Activated CD8-positive, alpha-beta memory T cell treated with anti-CD3 and anti-CD28 coated beads, Interleukin-2, amount 50 U/mL, for 1 hour (primary cell): ENCODE results near the gene POMP.
"Not testable (repeated sequence)": the region's sequence is repeated elsewhere in the genome, so short reads cannot be mapped to it uniquely, and the experiment has no call there.

Experiments used
- DNase-seq: peaks from one replicate; pipeline ENCODE4 v3.0.0-alpha.2; 2020; ENCODE audit errors: extremely low read depth

POMP gene

GRCh38 chr13:28693605-28694491 is 34.9 kb downstream of the POMP start:
- not testable (repeated sequence) for DNase-seq

- no peak for DNase-seq
Observed at GRCh38 chr13:28697441-28697840, 38.5 kb downstream of the POMP start.

GRCh38 chr13:28699246-28699645 is 40.3 kb downstream of the POMP start:
- DNase-seq, result no peak

- DNase-seq, result no peak
Observed at GRCh38 chr13:28704282-28704681, 45.4 kb downstream of the POMP start.

GRCh38 chr13:28704919-28705318 is 46.0 kb downstream of the POMP start:
- DNase-seq, result no peak

- no peak for DNase-seq
Observed at GRCh38 chr13:28705461-28706083, 46.6 kb downstream of the POMP start.

- DNase-seq, result no peak
Observed at GRCh38 chr13:28707629-28708427, 48.9 kb downstream of the POMP start.

- DNase-seq, result no peak
Observed at GRCh38 chr13:28710161-28710560, 51.2 kb downstream of the POMP start.

- DNase-seq, result no peak
Observed at GRCh38 chr13:28714651-28715050, 55.7 kb downstream of the POMP start.

- DNase-seq, result no peak
Observed at GRCh38 chr13:28716511-28716910, 57.6 kb downstream of the POMP start.

- DNase-seq, result no peak
Observed at GRCh38 chr13:28717170-28717569, 58.2 kb downstream of the POMP start.

- no peak for DNase-seq
Observed at GRCh38 chr13:28718196-28718542, 59.2 kb downstream of the POMP start.

- peak; percentile 85 for DNase-seq
Observed at GRCh38 chr13:28718543-28719226, 59.8 kb downstream of the POMP start, which contains the start of gene SLC46A3. TSS of gene SLC46A3 (minus strand) at chr13:28718970. CDS start at chr13:28717998, 972 bp downstream.

GRCh38 chr13:28719227-28720055 is 60.5 kb downstream of the POMP start:
- DNase-seq, result no peak

GRCh38 chr13:28723806-28724205 is 64.9 kb downstream of the POMP start:
- DNase-seq, result no peak

GRCh38 chr13:28725046-28725610 is 66.2 kb downstream of the POMP start:
- DNase-seq, result no peak
